HG02642 (cell line): ENCODE results near the gene OPN5.

Source experiments
- ATAC-seq: cut with Tn5 transposase; IDR thresholded peaks from one replicate; pipeline ENCODE4 v1.9.1; 2021; ENCODE audit warnings: mild to moderate bottlenecking; ENCODE audit not compliant: unreplicated experiment, poor library complexity

Gene OPN5

DNA sequence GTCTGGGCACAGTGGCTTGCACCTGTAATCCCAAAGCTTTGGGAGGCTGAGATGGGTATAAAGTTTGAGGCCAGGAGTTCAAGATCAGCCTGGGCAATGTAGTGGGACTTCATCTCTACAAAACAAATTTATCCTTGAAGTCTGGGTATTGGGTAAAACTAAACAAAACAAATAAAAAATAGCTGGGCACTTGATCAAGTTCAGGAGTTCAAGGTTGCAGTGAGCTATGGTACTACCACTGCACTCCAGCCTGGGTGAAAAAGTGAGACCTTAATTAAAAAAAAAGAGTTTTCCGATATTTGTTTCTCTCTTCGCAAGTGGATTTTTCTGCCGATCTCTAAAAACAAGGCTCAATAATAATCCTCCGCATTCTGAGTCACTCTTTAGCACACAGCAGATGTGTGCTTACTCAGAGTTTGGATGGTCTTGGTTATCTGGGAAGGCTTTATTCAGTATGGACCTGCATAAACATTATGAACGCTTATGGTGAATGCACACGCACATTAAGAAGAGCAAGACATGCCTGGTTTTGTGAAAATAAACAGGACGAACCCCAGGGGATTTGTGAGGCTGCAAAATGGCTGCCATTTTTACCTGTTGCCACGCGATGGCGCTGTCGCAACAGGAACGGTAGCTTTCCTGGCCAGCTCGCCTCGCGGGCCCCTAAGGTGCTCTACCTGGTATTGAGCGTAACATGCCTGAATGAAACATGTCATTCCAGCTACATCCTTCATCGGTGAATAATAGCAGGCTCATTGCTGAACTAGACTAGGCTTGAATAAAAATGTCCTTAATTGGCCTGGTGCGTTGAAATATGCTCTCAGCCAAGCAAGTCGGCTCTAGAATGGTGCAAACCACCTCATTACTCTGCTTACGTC lies 6.0 kb downstream of the OPN5 start:
- ATAC-seq: peak; percentile 86

DNA sequence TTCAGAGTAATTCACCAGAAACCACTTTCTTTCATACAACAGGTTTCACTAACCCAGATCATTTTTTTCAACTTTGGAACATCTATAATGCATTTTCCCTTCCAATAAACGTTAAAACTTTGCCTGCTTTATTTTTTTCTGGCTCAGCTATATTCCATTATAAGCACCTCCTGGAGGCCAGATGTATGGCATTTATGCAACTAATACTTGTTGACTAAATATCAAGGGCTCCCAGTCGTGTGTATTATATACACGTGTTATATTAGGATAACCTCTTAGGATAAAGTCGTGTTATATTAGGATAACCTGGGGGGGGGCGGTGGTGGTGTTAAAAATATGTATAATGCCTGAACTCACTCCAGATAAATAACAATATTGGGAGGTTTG lies 6.7 kb downstream of the OPN5 start:
- no peak for ATAC-seq

DNA sequence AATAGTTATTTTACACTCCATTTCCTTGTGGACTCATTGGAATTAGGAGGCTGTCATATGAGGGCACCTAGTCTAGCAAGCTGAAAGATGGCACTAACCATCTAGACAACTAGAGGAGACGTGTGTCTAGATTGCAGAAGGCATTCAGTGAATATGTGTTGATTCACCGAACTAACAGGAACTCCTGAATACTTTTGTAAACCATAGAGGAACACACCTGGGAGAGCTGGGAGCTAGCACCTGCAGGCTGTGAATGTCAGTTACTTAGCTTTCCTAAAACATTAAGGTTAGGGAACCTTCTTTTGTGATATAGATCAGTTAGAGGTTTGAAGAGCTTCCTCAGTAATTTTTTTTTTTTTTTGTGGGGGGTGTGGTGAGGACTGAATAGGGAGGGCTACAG lies 7.7 kb downstream of the OPN5 start:
- ATAC-seq: no peak

DNA sequence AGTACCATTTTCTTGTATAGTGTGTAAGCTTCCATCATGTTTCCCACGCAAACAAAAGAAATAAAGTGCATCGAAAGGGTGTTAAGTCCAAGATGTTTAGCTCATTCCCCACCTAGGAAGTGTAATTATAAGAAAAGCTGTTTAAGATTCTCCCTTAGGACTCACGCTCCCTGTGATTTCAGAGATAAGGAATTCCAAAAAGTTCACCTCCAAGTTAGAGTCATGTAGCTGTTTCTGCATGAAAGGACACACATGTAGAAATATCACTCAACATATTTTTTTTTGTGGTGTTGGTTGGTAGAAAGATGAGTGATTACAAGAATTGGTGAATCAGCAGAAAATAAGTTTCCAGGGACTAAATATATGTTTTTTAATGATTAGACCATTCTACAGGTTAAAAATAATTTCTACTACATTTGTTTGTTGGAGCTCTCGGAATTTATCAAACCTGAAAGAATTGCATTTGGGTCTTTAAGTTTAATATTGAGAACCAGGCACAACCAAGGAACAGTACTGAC lies 10.4 kb downstream of the OPN5 start:
- ATAC-seq: no peak

DNA sequence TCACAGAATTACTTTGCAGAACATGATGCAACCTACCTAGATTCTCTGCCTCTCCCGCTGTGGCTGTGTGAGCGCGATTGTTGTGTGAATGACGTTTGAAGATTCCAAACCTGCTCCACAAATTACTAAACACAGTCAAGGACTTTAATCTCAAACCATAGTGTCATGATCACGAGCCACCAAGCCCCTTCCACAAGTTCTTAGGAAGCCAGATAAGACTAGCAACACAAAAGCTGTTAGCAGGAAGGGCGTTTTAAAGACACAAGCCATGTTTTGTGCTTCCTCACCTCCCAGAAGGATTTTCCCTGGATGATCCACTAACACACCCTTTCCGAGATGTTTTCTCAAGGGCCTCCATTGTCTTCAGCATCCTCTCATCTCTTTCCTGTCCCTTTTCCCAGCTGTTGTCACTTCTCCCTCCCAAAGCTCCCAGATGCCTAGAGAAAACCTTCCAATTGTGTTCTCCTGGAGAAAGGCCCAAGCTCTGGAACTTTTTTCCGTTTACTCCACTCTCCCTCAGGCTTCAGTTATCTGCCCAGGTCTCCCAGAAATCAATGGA lies 12.8 kb downstream of the OPN5 start:
- ATAC-seq: no peak

DNA sequence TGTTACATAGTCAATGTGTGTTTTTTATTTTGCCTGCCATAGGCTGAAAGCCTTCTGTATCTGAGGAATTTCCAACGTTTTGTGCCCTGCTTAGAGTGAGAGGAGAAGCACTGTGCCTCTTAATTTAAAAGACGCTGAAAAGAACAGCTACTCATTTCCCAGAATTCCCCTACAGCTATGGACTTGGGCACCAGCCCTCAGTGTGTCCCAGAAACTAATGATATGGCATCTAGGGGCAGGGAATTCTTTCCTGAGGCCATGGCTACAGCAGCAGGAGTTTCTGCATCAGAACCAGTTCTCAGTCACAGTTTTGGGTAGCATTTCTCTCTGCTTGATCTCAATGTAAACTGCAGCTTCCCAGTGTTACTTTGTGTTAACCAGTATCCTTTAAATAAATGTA lies 20.2 kb downstream of the OPN5 start:
- ATAC-seq: no peak

DNA sequence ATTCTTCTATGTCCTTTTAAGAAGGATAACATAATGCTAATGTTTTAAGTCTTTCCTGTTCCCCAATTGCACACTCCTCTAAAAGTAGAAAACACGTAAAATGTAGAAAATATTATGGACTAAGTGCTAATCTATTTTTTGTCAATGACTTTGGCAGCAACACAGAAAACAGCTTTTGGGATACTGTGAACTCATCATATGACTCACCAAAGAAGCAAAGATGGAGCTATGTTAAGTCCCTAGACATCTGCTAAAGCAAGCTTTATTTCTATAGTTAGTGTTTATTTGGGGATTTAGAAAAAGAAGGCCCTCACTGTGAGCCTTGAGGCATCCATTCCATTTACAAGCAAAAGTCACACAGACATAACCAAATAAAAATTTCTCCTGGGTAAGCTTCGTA lies 23.0 kb downstream of the OPN5 start:
- no peak for ATAC-seq

DNA sequence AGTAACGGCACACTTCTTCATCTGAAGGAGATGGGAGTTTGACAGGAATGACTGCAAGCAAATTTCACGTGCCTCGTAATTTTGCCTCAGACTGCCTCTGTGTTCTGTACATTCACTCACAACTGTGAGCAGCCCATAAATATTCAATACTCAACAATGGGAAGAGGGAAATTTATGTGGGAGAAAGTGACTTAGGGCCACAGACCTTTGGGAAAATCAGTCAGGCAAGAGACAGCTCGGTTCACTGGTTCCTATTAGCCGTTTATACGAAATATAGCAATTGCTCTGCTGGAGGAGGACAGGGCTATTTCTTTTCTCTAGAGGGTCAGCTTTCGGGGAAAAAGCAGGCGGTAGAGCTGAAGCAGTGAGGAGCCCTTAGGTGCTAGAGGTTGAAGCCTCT lies 28.0 kb downstream of the OPN5 start:
- no peak for ATAC-seq

DNA sequence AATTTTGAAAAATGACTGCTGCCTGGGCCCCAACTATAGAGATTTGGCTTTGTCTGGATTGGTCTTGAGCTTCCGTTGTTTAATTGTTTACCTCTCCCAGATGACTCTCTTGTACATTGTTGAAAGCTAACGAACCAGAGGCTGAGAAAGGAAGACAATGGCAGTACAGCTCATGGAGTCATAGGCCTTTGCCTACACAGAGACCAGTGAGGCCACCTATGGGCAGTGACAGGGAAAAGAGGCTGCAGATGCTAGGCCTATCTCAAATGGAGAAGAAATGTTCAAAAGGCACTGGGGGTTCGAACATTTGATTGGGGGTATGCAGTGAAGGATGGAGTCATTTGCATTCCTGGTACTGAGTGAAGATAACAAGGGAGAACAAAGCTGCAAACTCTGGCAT lies 29.1 kb downstream of the OPN5 start:
- ATAC-seq: no peak

DNA sequence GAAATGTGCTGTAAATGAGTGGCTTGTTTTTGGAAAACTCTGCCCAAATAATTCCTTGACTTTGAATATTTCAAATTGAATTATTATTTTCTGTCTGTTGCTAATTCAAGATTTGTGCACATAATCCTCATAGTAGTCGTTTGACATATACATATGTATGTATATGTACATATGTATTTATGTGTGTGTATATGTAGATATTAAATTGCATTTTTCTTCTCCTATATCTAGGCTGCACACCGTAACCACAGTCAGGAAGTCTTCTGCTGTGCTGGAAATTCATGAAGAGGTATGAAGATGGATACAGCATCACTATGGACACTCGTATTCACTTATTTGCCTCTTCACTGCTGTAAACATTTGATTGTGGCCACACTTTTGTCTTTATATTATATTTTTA lies 29.6 kb downstream of the OPN5 start:
- no peak for ATAC-seq

DNA sequence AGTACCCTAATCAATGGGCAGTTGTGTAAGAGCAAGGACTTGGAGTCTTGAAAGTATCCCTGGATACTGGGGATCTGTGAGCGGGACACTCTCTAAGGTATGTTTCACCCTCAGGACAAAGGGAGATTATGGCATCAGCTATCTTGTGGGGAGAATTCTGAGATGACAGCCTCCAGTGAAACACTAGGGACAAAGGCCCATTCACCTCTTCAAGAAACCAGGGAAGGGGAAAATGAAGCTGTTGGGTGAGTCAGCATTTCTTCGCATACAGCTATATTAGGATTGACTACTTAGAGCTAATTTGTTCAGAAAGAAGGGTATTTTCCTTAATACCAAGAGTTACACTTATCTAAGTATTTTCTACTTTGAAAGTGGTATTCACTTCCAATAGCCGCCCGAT lies 35.9 kb downstream of the OPN5 start:
- no peak for ATAC-seq

DNA sequence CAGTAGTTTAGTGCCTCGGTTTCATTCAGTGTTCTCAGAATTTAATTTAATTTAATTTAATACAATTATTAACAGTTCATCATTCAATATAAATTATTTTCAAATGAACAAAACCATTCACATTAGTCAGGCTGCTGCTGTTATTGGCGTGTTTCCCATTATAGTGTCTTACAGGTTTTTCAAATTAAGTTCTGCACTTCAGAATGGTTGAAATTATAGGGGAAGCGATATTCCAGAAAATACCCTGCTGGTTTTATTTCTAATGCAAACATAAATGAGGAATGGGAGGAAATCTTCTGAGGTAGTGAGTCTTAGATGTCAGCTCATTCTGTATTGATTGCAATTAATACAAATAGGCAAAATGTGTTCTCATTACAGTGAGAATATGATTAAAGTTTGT lies 37.6 kb downstream of the OPN5 start:
- ATAC-seq: no peak

DNA sequence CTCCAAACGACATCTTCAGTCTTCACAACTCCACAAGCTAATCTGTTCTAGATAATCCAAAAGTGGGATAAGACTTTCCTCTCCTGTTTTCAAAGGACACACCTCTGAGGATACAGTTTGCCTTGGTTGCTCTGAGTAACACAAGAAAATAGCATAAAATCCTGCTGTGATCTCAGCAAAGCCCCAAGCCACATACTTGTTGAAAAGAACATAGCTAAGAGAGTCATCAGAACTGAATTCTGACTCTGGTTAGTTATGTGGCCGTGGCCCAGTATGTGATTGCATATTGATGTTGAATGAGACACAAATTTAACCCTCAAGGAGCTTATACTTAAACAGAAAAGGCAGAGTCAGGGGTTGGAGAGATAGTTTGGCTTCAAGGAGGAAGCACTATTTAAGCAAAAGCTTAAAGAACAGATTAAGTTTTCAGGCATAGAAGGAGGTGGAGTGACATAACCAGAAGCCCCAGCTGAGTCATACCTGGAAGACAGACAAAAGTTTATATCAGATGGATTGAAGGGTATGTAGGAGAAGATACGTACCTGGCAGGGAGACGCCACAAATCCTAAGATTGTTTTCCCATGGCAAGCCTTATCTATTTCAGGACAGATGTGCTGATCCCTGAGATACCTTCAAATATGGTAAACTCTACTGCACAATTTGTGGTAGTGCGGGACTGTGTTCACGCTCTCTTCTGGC lies 41.2 kb downstream of the OPN5 start:
- no peak for ATAC-seq

DNA sequence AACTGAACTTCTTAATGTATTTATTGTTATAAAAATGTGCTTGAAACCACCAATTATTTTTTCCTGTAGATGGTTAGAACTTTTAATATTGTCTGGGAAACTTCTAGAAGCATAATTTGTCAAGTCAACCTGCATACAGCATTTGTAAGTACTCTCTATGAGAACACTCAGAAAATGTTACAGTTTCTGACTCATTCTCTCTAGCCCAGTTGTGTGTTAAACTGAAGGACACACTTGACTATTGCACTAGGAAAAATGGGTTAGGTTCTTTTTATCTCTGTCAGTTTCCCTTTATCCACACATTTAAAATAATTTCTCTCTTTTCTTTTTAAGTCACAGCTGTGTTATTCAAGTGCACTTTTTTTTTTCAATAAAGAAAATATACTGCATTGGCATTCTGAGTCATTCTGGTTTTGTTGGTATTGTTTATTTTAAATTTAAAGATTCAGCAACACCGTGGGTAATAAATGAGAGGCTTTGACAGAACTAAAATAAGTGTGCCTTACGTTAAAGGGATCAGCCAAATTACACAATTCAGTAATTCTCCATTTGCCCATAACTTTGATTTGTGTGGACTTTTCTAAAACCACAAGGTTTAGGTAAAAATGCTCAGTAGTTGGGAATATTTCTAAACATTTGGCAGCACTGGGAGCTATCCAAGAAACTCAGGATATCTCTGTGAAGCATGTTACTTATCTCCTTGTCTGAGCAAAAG lies 50.7 kb downstream of the OPN5 start:
- no peak for ATAC-seq

DNA sequence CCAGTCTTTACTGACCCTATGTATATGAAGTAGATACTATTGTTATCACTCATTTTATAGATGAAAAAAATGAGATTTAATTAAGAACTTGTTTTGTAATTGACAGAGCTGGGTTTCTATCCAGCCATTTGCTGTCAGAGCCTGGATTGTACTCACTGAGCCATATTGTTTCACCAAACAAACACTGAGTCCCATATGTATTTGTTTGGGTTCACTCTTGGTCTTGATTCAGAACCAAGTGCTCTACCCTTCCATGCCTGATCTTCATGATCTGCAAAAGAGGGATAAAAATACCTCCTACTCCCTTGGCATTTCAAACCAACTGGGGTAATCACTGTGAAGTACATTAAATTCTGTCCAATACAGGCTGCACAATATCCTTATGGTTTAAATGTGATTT lies 52.4 kb downstream of the OPN5 start:
- ATAC-seq: no peak

DNA sequence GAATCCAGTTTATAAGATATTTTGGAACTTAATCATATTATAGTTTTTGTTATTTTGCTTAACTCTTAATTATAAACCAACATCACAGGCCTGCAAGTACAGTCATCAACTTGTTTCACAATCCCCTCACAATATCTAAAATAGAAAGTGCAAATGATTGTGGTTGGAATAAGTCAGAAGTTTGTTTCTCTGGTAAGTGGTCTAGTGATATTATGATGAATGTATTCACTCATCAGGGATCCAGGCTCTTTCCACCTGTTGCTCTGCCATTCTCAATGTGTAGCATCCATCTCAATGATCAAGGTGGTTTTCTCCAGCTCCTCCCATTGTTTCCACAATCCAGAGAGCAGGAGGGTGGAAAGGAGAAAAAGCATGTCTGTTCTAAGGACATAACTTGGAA lies 54.2 kb downstream of the OPN5 start:
- peak; percentile 54 for ATAC-seq

DNA sequence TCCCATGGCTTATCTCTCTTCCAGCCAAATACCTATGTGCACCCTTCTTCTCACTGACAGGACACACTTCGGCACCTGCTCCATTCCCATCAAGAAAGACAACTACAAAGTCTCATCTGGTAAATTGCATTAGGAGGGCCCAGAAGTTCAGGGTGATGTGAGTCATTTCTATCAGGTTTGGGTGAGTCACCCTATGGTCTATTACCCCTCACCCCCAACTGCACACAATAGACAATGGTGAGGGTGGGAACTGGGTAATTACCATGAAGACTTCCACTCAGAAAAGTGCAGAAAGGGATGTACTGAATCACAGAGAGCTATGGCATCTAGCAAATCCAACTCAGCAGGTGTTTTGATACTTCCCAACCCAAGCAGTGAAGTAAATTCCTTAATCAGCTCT lies 54.8 kb downstream of the OPN5 start:
- no peak for ATAC-seq

DNA sequence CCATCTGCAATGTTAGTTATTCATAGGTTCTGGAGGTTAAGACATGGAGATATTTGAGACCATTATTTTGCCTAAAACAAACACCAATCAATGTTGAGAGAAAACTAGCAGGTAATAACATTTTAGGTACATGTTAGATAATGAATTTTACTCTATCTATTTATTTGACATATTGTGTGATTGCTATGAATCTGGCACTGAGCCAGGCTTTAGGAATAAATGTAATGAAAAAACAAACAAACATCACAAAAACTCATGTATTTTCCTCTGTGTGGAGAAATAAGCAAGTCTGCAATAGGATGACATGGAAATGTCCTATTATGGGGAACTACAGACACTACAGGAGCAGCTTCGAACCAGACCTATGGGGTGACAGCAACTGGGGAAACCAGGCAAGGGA lies 57.8 kb downstream of the OPN5 start:
- ATAC-seq: no peak

DNA sequence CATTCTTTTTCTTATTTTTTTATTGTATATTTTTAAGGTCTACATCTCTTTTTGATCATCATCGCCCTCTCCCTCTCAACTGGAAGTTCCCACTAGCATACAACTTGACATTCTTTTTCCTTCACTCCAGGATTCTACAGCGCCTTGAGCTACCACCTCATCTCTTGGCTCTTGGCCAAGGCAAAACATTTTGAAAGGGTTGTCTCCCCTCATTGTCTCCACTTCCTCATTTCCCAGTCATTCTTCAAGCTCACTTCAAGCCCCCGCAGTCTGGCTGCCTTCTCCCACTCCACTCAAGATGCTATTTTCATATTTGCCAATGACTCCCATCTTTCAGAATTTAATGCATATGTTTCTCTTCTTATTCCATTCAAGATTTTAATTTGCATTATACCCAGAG lies 63.0 kb downstream of the OPN5 start:
- no peak for ATAC-seq

DNA sequence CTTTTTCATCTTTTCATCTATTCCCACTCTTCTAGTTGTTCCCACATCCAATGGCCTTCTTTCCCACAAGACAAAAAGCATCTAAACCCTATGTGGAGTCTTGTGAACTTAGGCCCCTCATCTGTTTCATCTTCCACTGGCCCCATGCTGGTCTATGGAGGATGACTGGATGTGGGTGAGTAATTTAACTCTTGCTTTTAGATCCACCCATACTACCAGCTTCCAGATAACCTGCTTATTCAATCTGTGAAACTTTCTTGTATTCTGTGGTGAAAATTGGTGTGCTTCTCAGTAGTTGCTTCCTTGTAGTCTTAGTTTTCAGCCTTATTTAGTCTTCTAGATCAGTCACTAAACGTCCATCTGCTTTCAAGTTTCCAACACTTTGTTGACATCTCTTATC lies 64.9 kb downstream of the OPN5 start:
- no peak for ATAC-seq

DNA sequence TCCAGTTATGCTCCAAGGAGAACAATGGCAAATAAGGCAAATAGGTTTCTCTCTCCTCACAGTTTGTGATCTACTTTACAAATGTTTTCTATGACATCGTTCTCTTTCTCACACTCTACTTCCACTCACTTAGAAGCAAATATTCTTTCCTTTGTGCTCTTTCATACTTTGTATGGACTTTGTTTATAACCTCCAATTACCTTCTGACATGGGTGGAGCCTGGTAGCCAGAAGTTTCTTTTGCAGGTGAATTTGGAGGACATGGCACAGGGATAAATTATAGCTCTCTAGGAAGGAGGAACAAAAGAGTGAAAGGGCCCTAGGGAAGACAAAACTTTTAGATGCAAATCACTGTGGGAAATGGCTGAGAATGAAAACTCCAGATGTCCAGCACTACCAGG lies 69.3 kb downstream of the OPN5 start:
- ATAC-seq: no peak
